Prostate gland (tissue), 2 donors: Measurements from ENCODE around the gene SHISAL1. TPM values are rescaled to one million over a fixed set of nuclear protein-coding genes. Genes with fewer than 3 reads are reported as not detected.

ENCODE experiments used
- DNase-seq: peaks from one replicate; pipeline ENCODE4 v3.0.0-alpha.2; 2019; ENCODE audit warnings: low spot score
- H3K27ac ChIP-seq, 2 donors: fragments of 200-600 bp; sonication (generic); 2 replicates each; pipeline ENCODE4 v1.5.1; 2017 to 2019
- H3K27me3 ChIP-seq: fragments of 200-600 bp; sonication (generic); replicated peaks from 2 replicates; pipeline ENCODE4 v1.5.1; 2019; ENCODE audit not compliant: insufficient read depth
- H3K36me3 ChIP-seq, 2 donors: fragments of 200-600 bp; sonication (generic); 1 replicate in 1 of 2; 2 replicates in 1 of 2; pipeline versions ENCODE4 v1.5.1 to v1.8.1; 2017 to 2019
- H3K4me1 ChIP-seq: fragments of 200-600 bp; sonication (generic); replicated peaks from 2 replicates; pipeline ENCODE4 v1.5.1; 2019
- H3K4me3 ChIP-seq, 2 donors: fragments of 200-600 bp; sonication (generic); 2 replicates each; pipeline ENCODE4 v1.5.1; 2017 to 2019
- H3K9me3 ChIP-seq: fragments of 200-600 bp; sonication (generic); 2 replicates; pipeline ENCODE4 v1.5.1; 2017
- POLR2A ChIP-seq: fragments of 450-650 bp; IDR thresholded peaks from one replicate; pipeline ENCODE4 v1.6.1; 2016; ENCODE audit warnings: antibody characterized with exemption, mild to moderate bottlenecking
- POLR2AphosphoS5 ChIP-seq: sonication (generic); formaldehyde crosslinking; IDR thresholded peaks from one replicate; pipeline ENCODE4 v1.6.1; 2017; ENCODE audit warnings: antibody characterized with exemption
- WGBS: methylation state at CpG from one replicate; pipeline ENCODE4 v1.1.5; 2018; 5-methylcytosine and 5-hydroxymethylcytosine counted together
- intact Hi-C: fragments of 100-400 bp; cut with DNase I; formaldehyde crosslinking; loops from one replicate; pipeline ENCODE4 v1.14.2; 2022
- total RNA-seq, 2 donors: library from RNA; depleted of rRNA; stranded (reverse); fragments of >200 nt; gene quantifications; one replicate each; pipeline ENCODE4 v1.1.0, GENCODE V29; 2016
- TF ChIP-seq, protein P1 (sequence below), 4 experiments: fragments of 200-600 bp in 2 of 4; fragments of 450-650 bp in 2 of 4; sonication (generic) in 2 of 4; IDR thresholded peaks; 1 replicate in 3 of 4; 2 replicates in 1 of 4; pipeline ENCODE4 v1.5.1; 2016 to 2019; ENCODE audit warnings: antibody characterized with exemption in 4 of 4, mild to moderate bottlenecking in 2 of 4, moderate library complexity in 2 of 4

The SHISAL1 gene
- total RNA-seq, 2 donors from 2014 or later: 1.8 to 7.8 TPM

DNA sequence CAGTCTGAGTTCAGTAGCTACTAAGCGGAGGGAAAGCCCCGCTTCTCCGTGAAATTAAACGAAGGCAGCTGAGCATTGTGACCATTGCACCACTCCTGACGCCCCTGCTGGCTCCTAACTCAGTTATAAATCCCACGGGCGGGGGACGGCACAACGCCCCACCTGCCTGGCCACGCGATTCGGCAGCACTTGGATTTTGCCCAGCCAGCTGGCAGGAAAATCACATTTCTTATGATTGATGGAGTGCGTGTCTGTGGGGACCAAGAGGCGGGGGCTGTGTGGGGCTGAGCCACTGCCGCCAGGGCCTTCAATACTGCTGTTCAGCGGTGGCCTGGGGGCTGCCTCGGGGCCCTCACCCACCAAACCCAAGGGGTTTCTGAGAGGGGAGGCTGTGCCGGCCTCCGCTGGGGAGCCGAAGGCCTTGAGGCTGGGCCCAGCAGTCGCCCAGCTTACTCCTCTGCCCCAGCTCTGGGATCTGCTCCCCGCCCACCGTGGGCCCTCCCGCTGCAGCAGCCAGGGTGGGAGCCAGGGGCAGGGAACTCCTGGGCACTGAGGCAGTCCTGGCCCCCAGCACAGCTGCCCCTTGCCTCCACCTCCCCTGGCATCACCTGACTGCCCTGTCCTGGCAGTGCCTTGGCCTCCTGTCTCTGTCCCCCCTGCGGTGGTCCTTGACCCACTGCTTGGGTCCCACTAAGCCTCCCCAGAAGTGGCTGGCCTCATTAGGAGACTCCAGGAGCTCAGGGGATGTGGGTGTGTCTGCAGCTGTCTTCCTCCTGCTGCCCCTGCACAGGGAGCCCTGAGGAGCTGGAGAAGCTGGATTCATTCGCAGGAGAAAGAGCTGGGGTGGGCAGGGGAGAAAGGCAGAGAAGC, 30.7 kb downstream of the SHISAL1 start:
- TF ChIP-seq, protein P1, sequence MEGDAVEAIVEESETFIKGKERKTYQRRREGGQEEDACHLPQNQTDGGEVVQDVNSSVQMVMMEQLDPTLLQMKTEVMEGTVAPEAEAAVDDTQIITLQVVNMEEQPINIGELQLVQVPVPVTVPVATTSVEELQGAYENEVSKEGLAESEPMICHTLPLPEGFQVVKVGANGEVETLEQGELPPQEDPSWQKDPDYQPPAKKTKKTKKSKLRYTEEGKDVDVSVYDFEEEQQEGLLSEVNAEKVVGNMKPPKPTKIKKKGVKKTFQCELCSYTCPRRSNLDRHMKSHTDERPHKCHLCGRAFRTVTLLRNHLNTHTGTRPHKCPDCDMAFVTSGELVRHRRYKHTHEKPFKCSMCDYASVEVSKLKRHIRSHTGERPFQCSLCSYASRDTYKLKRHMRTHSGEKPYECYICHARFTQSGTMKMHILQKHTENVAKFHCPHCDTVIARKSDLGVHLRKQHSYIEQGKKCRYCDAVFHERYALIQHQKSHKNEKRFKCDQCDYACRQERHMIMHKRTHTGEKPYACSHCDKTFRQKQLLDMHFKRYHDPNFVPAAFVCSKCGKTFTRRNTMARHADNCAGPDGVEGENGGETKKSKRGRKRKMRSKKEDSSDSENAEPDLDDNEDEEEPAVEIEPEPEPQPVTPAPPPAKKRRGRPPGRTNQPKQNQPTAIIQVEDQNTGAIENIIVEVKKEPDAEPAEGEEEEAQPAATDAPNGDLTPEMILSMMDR (IDR thresholded peaks at IDR 0.05): no peak
- TF ChIP-seq POLR2A (no peak), POLR2AphosphoS5 (no peak)
- no peak for DNase-seq
- no peaks in the 10 kb centered on the region for H3K9me3 ChIP-seq
- peaks cover 5% of the 10 kb centered on the region for H3K27me3 ChIP-seq
- no peaks in the 10 kb centered on the region for H3K4me1 ChIP-seq
- 72% methylated on average over 23 of the region's 26 CpGs for WGBS
- H3K4me3 ChIP-seq: no peak overlapping the region
- intact Hi-C loops: no loop called here
- no peaks in the 10 kb centered on the region for H3K36me3 ChIP-seq
- no peak overlapping the region for H3K27ac ChIP-seq

DNA sequence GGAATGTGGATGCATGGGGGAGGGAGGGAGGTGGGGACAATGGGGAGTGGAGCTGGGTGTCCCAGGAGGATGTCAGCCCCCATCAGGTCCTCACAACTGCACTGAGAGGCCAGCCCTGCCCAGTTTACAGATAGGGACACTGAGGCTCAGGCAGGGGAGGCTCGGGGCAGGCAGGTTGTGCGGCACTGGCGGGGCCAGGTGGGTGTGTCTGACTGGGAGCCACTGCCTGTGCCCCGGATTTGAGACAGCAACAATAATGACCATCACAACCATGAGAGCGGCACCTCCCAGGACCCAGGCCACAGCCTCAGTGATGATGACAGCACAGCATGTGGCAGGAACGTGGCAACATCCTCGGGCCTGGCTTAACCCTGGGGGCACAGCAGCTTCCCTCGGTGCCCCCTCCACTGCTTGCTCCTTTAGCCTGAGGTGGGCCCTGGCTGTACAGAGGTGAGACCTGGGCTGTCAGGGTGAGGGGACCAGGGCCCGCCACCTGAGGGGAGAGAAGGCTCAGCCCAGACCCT, 32.0 kb downstream of the SHISAL1 start:
- Histone ChIP-seq H3K36me3 (no peaks in the 10 kb centered on the region), H3K4me1 (no peaks in the 10 kb centered on the region), H3K27ac (no peak overlapping the region), H3K9me3 (no peaks in the 10 kb centered on the region), H3K27me3 (peaks cover 5% of the 10 kb centered on the region), H3K4me3 (no peak overlapping the region)
- no peak for TF ChIP-seq POLR2AphosphoS5
- TF ChIP-seq POLR2A: no peak
- TF ChIP-seq, protein P1 (IDR thresholded peaks at IDR 0.05): no peak
- 75% methylated on average over 5 of the region's 9 CpGs for WGBS
- intact Hi-C loops: no loop called here
- DNase-seq: no peak

DNA sequence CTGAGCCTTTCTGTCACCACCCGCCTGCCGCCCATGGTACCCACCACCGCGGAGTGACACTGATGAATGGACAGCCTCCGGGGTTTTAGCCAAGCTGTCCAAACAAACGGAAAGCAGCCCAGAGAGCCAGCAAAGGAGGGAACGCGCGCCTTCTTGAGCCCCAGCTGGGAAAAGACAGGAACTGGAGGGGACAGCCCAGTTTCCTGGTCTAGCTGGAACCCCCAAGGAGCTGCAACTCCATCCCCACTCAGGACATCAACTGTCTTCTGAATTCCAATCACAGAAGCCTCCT, 33.7 kb downstream of the SHISAL1 start:
- Histone ChIP-seq H3K27ac (no peak overlapping the region), H3K27me3 (peaks cover 5% of the 10 kb centered on the region), H3K4me1 (no peaks in the 10 kb centered on the region), H3K9me3 (no peaks in the 10 kb centered on the region), H3K36me3 (no peaks in the 10 kb centered on the region), H3K4me3 (no peak overlapping the region)
- 32% methylated on average over 5 of the region's 9 CpGs for WGBS
- TF ChIP-seq POLR2A: no peak
- TF ChIP-seq, protein P1 (IDR thresholded peaks at IDR 0.05): no peak
- TF ChIP-seq POLR2AphosphoS5: no peak
- intact Hi-C loops: no loop called here
- no peak for DNase-seq

DNA sequence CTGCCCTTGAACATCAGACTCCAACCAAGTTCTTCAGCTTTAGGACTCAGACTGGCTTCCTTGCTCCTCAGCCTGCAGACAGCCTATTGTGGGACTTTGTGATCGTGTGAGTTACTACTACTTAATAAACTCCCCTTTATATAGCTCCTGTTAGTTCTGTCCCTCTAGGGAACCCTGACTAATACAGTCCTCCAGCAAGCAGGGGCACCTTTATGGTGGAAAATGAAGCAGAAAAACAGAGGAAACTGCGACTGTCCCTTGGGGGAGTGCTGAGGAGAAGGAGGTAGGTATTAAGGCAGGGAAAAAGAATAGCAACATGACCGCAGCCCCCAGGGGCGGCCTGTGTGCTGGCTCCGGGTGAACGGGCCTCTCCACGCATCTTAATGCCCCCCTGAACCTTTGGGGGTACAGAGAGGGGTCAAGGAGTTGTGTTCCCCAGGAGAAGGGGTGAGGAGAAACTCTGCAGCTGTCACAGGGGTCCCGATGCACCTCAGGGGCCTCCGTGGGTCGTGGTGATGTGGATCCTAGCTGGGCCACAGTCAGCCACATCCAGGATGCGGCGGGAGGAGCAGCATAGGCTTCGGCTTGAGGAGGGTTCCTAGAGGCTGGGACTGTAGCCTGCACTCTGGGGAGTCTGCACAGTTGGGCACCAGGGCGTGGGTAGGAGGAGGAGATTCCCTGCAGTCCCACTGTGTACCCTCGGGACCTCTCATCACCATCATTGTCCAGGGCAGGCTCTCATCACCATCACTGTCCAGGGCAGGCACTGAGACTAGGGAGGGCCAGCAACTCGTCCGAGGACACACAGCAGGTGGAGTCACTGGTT, 34.3 kb downstream of the SHISAL1 start:
- no peak overlapping the region for H3K27ac ChIP-seq
- no peaks in the 10 kb centered on the region for H3K36me3 ChIP-seq
- 88% methylated on average over 15 of the region's 17 CpGs for WGBS
- DNase-seq: no peak
- H3K27me3 ChIP-seq: peaks cover 5% of the 10 kb centered on the region
- H3K4me3 ChIP-seq: no peak overlapping the region
- intact Hi-C loops: no loop called here
- TF ChIP-seq POLR2AphosphoS5 (no peak), POLR2A (no peak)
- TF ChIP-seq, protein P1 (IDR thresholded peaks at IDR 0.05): no peak
- no peaks in the 10 kb centered on the region for H3K9me3 ChIP-seq
- no peaks in the 10 kb centered on the region for H3K4me1 ChIP-seq
